Psoas muscle (tissue), 8 donors: ENCODE measurements around the gene C12orf57. TPM values are rescaled to one million over a fixed set of nuclear protein-coding genes. Genes with fewer than 3 reads are reported as not detected.

ENCODE experiments used
- ATAC-seq, 4 donors: fragments of 200-7000 bp; cut with Tn5 transposase; one replicate each; pipeline ENCODE4 v1.9.1; 2020; ENCODE audit warnings: moderate library complexity in 3 of 4, mild to moderate bottlenecking in 2 of 4
- DNase-seq, 2 donors: peaks; one replicate each; pipeline ENCODE4 v3.0.0-alpha.2; 2020
- H3K27ac ChIP-seq: fragments of 200-600 bp; one replicate; pipeline ENCODE4 v1.8.0; 2022
- H3K27me3 ChIP-seq, 3 donors: fragments of 200-600 bp in 1 of 3; one replicate each; pipeline versions ENCODE4 v1.6.1 to v1.8.0; 2013 to 2022; ENCODE audit warnings: low read length in 2 of 3, mild to moderate bottlenecking in 2 of 3, moderate library complexity in 1 of 3; ENCODE audit not compliant: insufficient read depth in 3 of 3
- H3K36me3 ChIP-seq, 2 donors: fragments of 200-600 bp in 1 of 2; one replicate each; pipeline versions ENCODE4 v1.6.1 to v1.8.0; 2013 to 2022; ENCODE audit warnings: low read depth in 1 of 2, mild to moderate bottlenecking in 1 of 2, moderate library complexity in 1 of 2; ENCODE audit not compliant: insufficient read depth in 1 of 2
- H3K4me1 ChIP-seq: fragments of 200-600 bp; one replicate; pipeline ENCODE4 v1.8.0; 2022
- H3K4me3 ChIP-seq: fragments of 200-600 bp; one replicate; pipeline ENCODE4 v1.8.0; 2022; ENCODE audit warnings: mild to moderate bottlenecking
- H3K9me3 ChIP-seq: fragments of 200-600 bp; one replicate; pipeline ENCODE4 v1.8.0; 2022
- WGBS, 3 donors: extraction: QIAGEN DNeasy Blood & Tissue Kit; methylation state at CpG; one replicate each; pipeline versions ENCODE4 v1.1.6 to v1.1.7; 2013; 5-methylcytosine and 5-hydroxymethylcytosine counted together
- intact Hi-C, 2 donors: fragments of 100-400 bp; cut with DNase I; formaldehyde crosslinking; loops; one replicate each; pipeline versions ENCODE4 v1.11.0 to v1.14.2; 2022
- polyA plus RNA-seq, 3 donors: library from polyadenylated mRNA; stranded (reverse); fragments of 200-250 nt; gene quantifications; one replicate each; pipeline ENCODE4 v1.2.3, GENCODE V29; 2013
- total RNA-seq, 4 donors: library from RNA; stranded (reverse); fragmentation: NEBNext Ultra II Directional in 2 of 4; extraction: Animal tissue kit (Norgen Biotek cat#: 25700) in 2 of 4; gene quantifications; one replicate each; pipeline versions ENCODE4 v1.2.1 to v1.2.4, GENCODE V29; 2021 to 2023
- TF ChIP-seq, protein P1 (sequence below): fragments of 200-600 bp; IDR thresholded peaks from one replicate; pipeline ENCODE4 v1.8.0; 2022; ENCODE audit warnings: antibody characterized with exemption
- donor health status: healthy with polysubstance abuse.
- donor health status: DM: no; HTN: no; CAD: no; lungs with moderate emphysema.
- donor health status: Bipolar disorder and iron deficiency.
- donor health status: healthy.
- donor health status: DM: yes; HTN: yes; CAD: no.
- donor health status: DM: no; HTN: no; CAD: no.
- donor health status: DM: no; HTN: no; CAD: no.
- donor health status: DM: yes; HTN: yes; CAD: no.

C12orf57 gene
- total and polyA plus RNA-seq, 7 donors, result 80.4 to 269 (median 110) TPM

DNA sequence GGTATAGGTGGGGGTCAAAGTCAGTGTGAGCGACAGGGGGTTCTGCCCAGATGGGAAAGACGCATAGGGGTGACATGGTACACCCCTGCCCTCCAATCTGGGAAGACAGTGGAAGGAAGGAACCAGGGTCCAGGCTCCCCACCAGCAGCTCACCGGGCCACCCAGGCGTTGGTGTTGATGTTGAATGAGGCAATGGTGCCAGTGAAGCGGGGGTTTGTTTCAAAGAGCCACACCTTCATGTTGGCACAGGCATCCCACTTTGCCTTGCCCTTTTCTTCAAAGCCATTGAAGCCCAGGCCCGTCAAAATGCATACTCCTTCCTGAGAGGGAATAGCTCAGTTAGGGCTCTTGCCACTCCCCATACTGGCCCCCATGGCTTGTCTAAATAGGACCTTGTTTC, 34.4 kb downstream of the C12orf57 start:
- Histone ChIP-seq H3K4me3 (no peak overlapping the region), H3K9me3 (no peaks in the 10 kb centered on the region), H3K27me3 (no peaks in the 10 kb centered on the region), H3K36me3 (peaks cover 33 to 94% of the 10 kb centered on the region in 2 donors), H3K27ac (peak overlapping the region; percentile 43), H3K4me1 (peaks cover 2% of the 10 kb centered on the region)
- DNase-seq, result no peak
- intact Hi-C loops, result no loop called here
- WGBS, 3 donors, result 76 to 80% (median 79%) methylated on average over 6 of the region's 6 CpGs
- no peak for ATAC-seq
- TF ChIP-seq, protein P1, sequence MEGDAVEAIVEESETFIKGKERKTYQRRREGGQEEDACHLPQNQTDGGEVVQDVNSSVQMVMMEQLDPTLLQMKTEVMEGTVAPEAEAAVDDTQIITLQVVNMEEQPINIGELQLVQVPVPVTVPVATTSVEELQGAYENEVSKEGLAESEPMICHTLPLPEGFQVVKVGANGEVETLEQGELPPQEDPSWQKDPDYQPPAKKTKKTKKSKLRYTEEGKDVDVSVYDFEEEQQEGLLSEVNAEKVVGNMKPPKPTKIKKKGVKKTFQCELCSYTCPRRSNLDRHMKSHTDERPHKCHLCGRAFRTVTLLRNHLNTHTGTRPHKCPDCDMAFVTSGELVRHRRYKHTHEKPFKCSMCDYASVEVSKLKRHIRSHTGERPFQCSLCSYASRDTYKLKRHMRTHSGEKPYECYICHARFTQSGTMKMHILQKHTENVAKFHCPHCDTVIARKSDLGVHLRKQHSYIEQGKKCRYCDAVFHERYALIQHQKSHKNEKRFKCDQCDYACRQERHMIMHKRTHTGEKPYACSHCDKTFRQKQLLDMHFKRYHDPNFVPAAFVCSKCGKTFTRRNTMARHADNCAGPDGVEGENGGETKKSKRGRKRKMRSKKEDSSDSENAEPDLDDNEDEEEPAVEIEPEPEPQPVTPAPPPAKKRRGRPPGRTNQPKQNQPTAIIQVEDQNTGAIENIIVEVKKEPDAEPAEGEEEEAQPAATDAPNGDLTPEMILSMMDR, result no peak

DNA sequence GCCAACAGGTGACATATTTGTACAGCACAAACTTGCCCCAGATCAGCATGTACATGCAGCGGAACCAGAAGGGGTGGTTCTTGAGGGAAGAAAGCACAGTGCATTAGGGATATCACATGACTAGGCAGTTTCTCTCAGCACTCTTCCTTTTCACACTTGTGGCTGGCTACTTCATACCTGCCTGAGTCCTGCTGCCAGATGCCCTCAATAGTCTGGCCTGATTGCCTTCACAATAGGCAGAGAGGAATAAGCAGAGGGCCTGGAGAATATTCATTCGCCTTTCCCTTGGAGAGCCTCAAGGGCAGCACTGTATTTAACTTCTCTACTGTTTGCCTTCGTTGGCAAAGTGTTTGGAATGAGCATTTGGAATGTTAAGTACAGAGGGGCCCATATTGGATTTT, 34.8 kb downstream of the C12orf57 start:
- TF ChIP-seq, protein P1, result no peak
- Histone ChIP-seq H3K36me3 (peaks cover 36 to 98% of the 10 kb centered on the region in 2 donors), H3K9me3 (no peaks in the 10 kb centered on the region), H3K4me3 (no peak overlapping the region), H3K4me1 (no peaks in the 10 kb centered on the region), H3K27ac (peak overlapping the region; percentile 43), H3K27me3 (no peaks in the 10 kb centered on the region)
- intact Hi-C loops, result no loop called here
- WGBS, 3 donors, result 73 to 88% (median 78%) methylated on average over 3 of the region's 3 CpGs
- DNase-seq (no peak), ATAC-seq (peak in 1 of 4 donors; percentile 22)

DNA sequence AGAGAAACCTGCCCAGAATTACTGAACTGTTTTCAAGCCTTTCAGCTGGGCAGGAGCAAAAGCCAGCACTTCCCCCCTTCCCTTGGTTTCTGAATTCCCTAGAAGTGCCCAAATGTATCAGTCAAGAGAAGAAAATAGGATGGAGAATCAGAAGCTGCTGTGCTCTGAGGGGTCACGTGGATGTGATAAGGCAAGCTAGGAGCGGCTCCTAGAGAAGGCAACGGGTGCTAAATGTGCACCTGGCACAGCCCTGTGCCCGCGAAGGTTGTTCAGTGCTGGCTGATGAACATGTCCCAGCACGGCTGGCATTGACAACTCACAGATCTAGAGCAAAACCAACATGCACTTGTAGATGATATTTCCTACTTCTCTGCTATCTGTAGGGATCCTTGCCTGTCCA, 35.2 kb downstream of the C12orf57 start:
- WGBS, 3 donors, result 51 to 76% (median 61%) methylated on average over 6 of the region's 6 CpGs
- no peaks in the 10 kb centered on the region for H3K27me3 ChIP-seq
- TF ChIP-seq, protein P1, result no peak
- H3K9me3 ChIP-seq, result no peaks in the 10 kb centered on the region
- ATAC-seq (no peak), DNase-seq (no peak)
- intact Hi-C loops, result no loop called here
- peaks cover 36 to 100% of the 10 kb centered on the region in 2 donors for H3K36me3 ChIP-seq
- no peaks in the 10 kb centered on the region for H3K4me1 ChIP-seq
- H3K27ac ChIP-seq, result peak overlapping the region; percentile 43
- no peak overlapping the region for H3K4me3 ChIP-seq

DNA sequence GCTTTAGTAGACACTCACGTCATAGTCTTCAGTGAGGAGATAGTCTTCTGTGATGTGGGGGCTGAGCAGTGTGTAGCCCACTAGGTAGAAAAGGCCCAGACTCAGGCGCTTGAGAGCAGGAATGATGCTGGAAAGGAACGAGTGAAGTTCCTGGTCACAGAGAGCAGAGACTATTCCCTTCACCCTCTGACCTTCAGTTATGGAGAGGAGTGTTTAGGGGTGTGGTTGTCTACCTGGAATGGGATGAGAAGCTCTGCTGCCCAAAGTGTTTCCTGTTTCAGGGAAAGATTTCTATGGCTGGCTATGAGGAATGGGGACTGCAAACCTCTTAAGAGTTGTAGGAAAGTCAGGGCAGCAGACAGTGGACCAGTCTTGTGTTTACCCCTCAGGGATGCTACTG, 35.6 kb downstream of the C12orf57 start:
- intact Hi-C loops, result no loop called here
- no peak for ATAC-seq
- TF ChIP-seq, protein P1, result no peak

DNA sequence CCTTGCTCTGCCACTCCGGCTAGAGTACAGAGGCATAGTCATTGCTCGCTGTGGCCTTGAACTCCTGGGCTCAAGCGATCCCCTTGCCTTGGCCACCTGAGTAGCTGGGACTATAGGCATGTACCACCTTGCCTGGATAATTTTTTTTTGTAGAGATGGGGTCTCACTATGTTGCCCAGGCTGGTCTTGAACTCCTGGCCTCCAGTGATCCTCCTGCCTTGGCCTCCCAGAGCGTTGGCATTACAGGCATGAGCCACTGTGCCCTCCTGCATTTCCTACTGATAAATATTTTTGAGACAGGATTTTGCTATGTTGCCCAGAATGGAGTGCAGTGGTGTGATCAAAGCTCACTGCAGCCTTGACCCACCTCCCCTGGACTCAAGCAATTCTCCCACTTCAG, 36.3 kb downstream of the C12orf57 start:
- DNase-seq, result no peak
- intact Hi-C loops, result no loop called here
- Histone ChIP-seq H3K9me3 (no peaks in the 10 kb centered on the region), H3K4me1 (no peaks in the 10 kb centered on the region), H3K27me3 (no peaks in the 10 kb centered on the region), H3K4me3 (no peak overlapping the region), H3K36me3 (peaks cover 32 to 97% of the 10 kb centered on the region in 2 donors), H3K27ac (no peak overlapping the region)
- 95 to 97% (median 97%) methylated on average over 4 of the region's 4 CpGs for WGBS, 3 donors
- ATAC-seq, result no peak
- TF ChIP-seq, protein P1, result no peak

More for the DNA sequence above, 35.6 kb downstream of the C12orf57 start:
- WGBS, 3 donors, result 73 to 81% (median 77%) methylated on average over 3 of the region's 3 CpGs
- H3K27ac ChIP-seq, result no peak overlapping the region
- no peak for DNase-seq
- H3K4me1 ChIP-seq, result no peaks in the 10 kb centered on the region
- H3K36me3 ChIP-seq, result peaks cover 36 to 100% of the 10 kb centered on the region in 2 donors
- no peaks in the 10 kb centered on the region for H3K9me3 ChIP-seq
- H3K4me3 ChIP-seq, result no peak overlapping the region
- no peaks in the 10 kb centered on the region for H3K27me3 ChIP-seq
